ENCODE results near the gene ITIH1. TPM values are rescaled to one million over a fixed set of nuclear protein-coding genes. Genes with fewer than 3 reads are reported as not detected.

The ITIH1 gene
- total and polyA plus RNA-seq, 2 of the 4 experiments (the other 2 are of a cell fraction) = not detected

DNA sequence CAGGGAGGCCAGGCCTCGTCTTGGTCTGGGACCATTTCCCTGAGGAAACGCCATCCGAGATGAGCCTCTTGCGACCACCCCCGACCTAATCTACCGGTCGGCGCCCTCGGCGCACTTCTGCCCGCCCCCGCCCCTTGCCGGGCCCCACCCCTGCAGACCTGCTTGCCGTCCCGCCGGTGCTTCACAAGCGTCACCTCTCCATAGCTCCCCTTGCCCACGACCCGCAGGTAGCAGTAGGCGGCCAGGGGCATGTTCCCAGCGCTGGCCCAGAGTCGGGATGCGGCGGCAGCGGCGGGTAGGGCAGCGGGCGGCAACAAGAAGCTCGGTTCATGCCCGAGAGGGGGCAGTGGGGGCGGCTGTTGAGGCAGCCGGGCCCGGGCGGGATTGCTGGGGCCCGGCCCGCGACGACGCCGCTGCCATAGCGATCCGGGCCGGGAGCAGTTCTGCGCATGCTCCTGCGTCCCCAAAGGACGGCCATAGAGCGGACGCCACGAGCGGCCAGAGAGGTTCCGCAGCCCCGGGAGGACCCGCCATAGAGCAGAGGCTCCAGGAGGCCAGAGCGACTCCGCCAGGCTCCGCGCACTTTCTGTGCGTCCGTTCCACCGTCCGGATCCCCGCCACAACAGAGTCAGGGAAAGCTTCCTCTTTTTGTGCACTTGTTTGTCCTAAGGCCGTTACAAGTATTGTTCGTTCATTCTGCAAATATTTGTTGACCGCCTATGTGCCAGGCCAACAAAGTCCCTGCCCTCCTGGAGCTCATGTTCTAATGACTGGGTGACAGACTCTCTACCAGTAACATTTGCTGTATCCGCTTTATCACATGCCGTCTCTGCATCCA, 6.7 kb upstream of the ITIH1 start, which contains the start of gene NEK4:
Gene NEK4, minus strand, starts transcription at position 445 of the 838 bp plus-strand sequence. Its CDS starts 194 bp downstream, at position 251.
- peaks cover 6% of the 10 kb centered on the region for H3K36me3 ChIP-seq (ENCODE audit: control insufficient read depth, insufficient read depth, low read length)
- H2BK5ac ChIP-seq (ENCODE audit: low read depth, low read length, poor library complexity, severe bottlenecking) = peak within 1 kb of the TSS; percentile 69
- POLR2A ChIA-PET (ENCODE audit: unreplicated experiment) = no interaction called here
- H3K14ac ChIP-seq (replicated peaks; ENCODE audit: low read depth, low read length) = peak within 1 kb of the TSS; percentile 95
- CTCF ChIA-PET = interaction anchor here (0.5 to 1.2 kb wide), 2 partner anchors 12 to 51 kb away, joined by 3 read pairs; no protein-coding TSS in a partner anchor
- peak within 1 kb of the TSS; percentile 96 for H3K4me2 ChIP-seq (ENCODE audit: low read depth, low read length)
- H4K20me1 ChIP-seq (ENCODE audit: insufficient read depth, low read length) = no peaks in the 10 kb centered on the region
- peak within 1 kb of the TSS; percentile 97 to 100 for H4K8ac ChIP-seq (ENCODE audit: low read depth in 2 of 2, low read length in 2 of 2)
- dilution Hi-C loops (cut with HindIII; ENCODE audit: low sequenced_read_pairs, unreplicated experiment) = no loop called here
- H2AK9ac ChIP-seq (replicated peaks; ENCODE audit: low read depth, low read length, poor library complexity) = peak within 1 kb of the TSS; percentile 83
- H3K27me3 ChIP-seq (ENCODE audit: control insufficient read depth, insufficient read depth, low read length) = peaks cover 4% of the 10 kb centered on the region; the same call in 1 of the 2 replicates
- H3K4me1 ChIP-seq (ENCODE audit: control insufficient read depth, insufficient read depth, low read length) = no peaks in the 10 kb centered on the region
- H3K9me1 ChIP-seq (ENCODE audit: insufficient read depth, low read length) = peaks cover 4% of the 10 kb centered on the region
- DNase-seq (peak; percentile 85), ATAC-seq (ENCODE audit: low read depth) (peak; percentile 100)
- peak within 1 kb of the TSS; percentile 80 for H3K27ac ChIP-seq (ENCODE audit: insufficient read depth, low read length)
- no TSS peak for BruUV-seq (replicated peaks)
- in situ Hi-C loops (cut with MboI; ENCODE audit: low sequenced_read_pairs) = no loop called here
- no peak within 1 kb of the TSS for H2BK15ac ChIP-seq (ENCODE audit: low read depth, low read length)
- no peaks in the 10 kb centered on the region for H3K9me3 ChIP-seq (ENCODE audit: control insufficient read depth, insufficient read depth, low read length)
- WGBS, 2 experiments (ENCODE audit: extremely low coverage in 2 of 2, insufficient read length in 1 of 2) = 0% methylated on average over 40 of the region's 67 CpGs; no CpG with 5 or more reads in 1 of the 2 experiments
- peak within 1 kb of the TSS; percentile 86 for H3K4ac ChIP-seq (ENCODE audit: low read depth, low read length)
- TF ChIP-seq, protein P1, sequence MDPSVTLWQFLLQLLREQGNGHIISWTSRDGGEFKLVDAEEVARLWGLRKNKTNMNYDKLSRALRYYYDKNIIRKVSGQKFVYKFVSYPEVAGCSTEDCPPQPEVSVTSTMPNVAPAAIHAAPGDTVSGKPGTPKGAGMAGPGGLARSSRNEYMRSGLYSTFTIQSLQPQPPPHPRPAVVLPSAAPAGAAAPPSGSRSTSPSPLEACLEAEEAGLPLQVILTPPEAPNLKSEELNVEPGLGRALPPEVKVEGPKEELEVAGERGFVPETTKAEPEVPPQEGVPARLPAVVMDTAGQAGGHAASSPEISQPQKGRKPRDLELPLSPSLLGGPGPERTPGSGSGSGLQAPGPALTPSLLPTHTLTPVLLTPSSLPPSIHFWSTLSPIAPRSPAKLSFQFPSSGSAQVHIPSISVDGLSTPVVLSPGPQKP (IDR thresholded peaks at IDR 0.05; ENCODE audit: borderline replicate concordance, low read depth, low read length) = no peak
- TF ChIP-seq CEBPB (IDR thresholded peaks at IDR 0.05; ENCODE audit: low read depth, low read length) = no peak
- TF ChIP-seq POLR2A (IDR thresholded peaks at IDR 0.05; ENCODE audit: low read depth, low read length) = peak; percentile 70; the same call in 1 of the 2 replicates
- TF ChIP-seq SMC3 (IDR thresholded peaks at IDR 0.05; ENCODE audit: low read depth, low read length) = no peak
- peak; percentile 83; the same call in 1 of the 2 replicates for TF ChIP-seq MXI1 (IDR thresholded peaks at IDR 0.05; ENCODE audit: borderline replicate concordance, low read depth, low read length)
- H4K5ac ChIP-seq (ENCODE audit: low read depth, low read length) = peak within 1 kb of the TSS; percentile 90
- no peak within 1 kb of the TSS for H2BK120ac ChIP-seq (ENCODE audit: low read depth, low read length)
- no peak within 1 kb of the TSS for H2AK5ac ChIP-seq (ENCODE audit: low read depth, low read length)
- H3K79me1 ChIP-seq (ENCODE audit: low read depth in 1 of 2, low read length in 2 of 2) = peaks cover 13 to 23% of the 10 kb centered on the region in 2 experiments
- H3K4me3 ChIP-seq (ENCODE audit: insufficient read depth, low read depth, low read length) = peak within 1 kb of the TSS; percentile 71
- peak within 1 kb of the TSS; percentile 66; the same call in 1 of the 2 replicates for H3K18ac ChIP-seq (ENCODE audit: low read depth, low read length)
- H3K9ac ChIP-seq (ENCODE audit: low read depth, low read length) = peak within 1 kb of the TSS; percentile 97
- peak within 1 kb of the TSS; percentile 91 for H3K23ac ChIP-seq (ENCODE audit: low read depth, low read length)
- H2AFZ ChIP-seq (replicated peaks; ENCODE audit: low read length, poor library complexity) = peak within 1 kb of the TSS; percentile 96
- peak within 1 kb of the TSS; percentile 92 for H3K56ac ChIP-seq (ENCODE audit: extremely low read depth, insufficient read depth, low read length)
- intact Hi-C loops (cut with micrococcal nuclease) = loop anchor here (2.0 kb wide), 1 partner anchor 164 kb away; no protein-coding TSS in a partner anchor
- peak within 1 kb of the TSS; percentile 81 for H4K91ac ChIP-seq (ENCODE audit: insufficient read depth, low read depth, low read length)
- no peak within 1 kb of the TSS for H2BK20ac ChIP-seq (ENCODE audit: low read depth, low read length)

Data from IMR-90 (cell line).